Measurements from ENCODE around the gene RAP1A. TPM values are rescaled to one million over a fixed set of nuclear protein-coding genes. Genes with fewer than 3 reads are reported as not detected.

RAP1A gene
- total RNA-seq, 1 experiment from 2014 or later: 55.2 TPM

- H3F3A ChIP-seq (ENCODE audit: insufficient read depth, low read depth): no peaks in the 10 kb centered on the region
- CTCF ChIA-PET: no interaction called here
- no peaks in the 10 kb centered on the region for H3K36me3 ChIP-seq (ENCODE audit: low read depth)
- intact Hi-C loops (cut with micrococcal nuclease; ENCODE audit: unreplicated experiment): no loop called here
- H3K79me2 ChIP-seq (ENCODE audit: low read depth): no peaks in the 10 kb centered on the region
- no peaks in the 10 kb centered on the region for H3K9me2 ChIP-seq (ENCODE audit: insufficient read depth)
- TF ChIP-seq EZH2 (IDR thresholded peaks at IDR 0.05; ENCODE audit: low read depth) (no peak), CTCF (conservative IDR thresholded peaks at IDR 0.05) (no peak)
- H3K4me2 ChIP-seq: no peak overlapping the region
- H3K9me3 ChIP-seq (ENCODE audit: insufficient read depth, low read depth): no peaks in the 10 kb centered on the region
- no peaks in the 10 kb centered on the region for H3K4me1 ChIP-seq (replicated peaks; ENCODE audit: insufficient read depth)
- DNase-seq: no peak
- no peaks in the 10 kb centered on the region for H3K27me3 ChIP-seq (ENCODE audit: insufficient read depth, low read depth)
- no peak overlapping the region for H3K27ac ChIP-seq
- H2AFZ ChIP-seq: no peak overlapping the region
- POLR2A ChIA-PET (ENCODE audit: unreplicated experiment): no interaction called here
- BruUV-seq (replicated peaks): no TSS peak
- no peaks in the 10 kb centered on the region for H4K20me1 ChIP-seq (ENCODE audit: insufficient read depth)
- H3K4me3 ChIP-seq: no peak overlapping the region
These were observed 34.0 kb upstream of the RAP1A start for GRCh38 chr1:111585447-111586086.

- intact Hi-C loops (cut with micrococcal nuclease; ENCODE audit: unreplicated experiment): no loop called here
- no peaks in the 10 kb centered on the region for H3K79me2 ChIP-seq (ENCODE audit: low read depth)
- TF ChIP-seq EZH2 (IDR thresholded peaks at IDR 0.05; ENCODE audit: low read depth): no peak
- no peak for TF ChIP-seq CTCF (conservative IDR thresholded peaks at IDR 0.05)
- H3K9me2 ChIP-seq (ENCODE audit: insufficient read depth): no peaks in the 10 kb centered on the region
- H3K4me2 ChIP-seq: no peak overlapping the region
- no peaks in the 10 kb centered on the region for H3K4me1 ChIP-seq (replicated peaks; ENCODE audit: insufficient read depth)
- BruUV-seq (replicated peaks): no TSS peak
- no peak overlapping the region for H3K27ac ChIP-seq
- H4K20me1 ChIP-seq (ENCODE audit: insufficient read depth): no peaks in the 10 kb centered on the region
- CTCF ChIA-PET: no interaction called here
- H2AFZ ChIP-seq: no peak overlapping the region
- no peaks in the 10 kb centered on the region for H3K36me3 ChIP-seq (ENCODE audit: low read depth)
- H3K4me3 ChIP-seq: no peak overlapping the region
- POLR2A ChIA-PET (ENCODE audit: unreplicated experiment): no interaction called here
- peaks cover 3% of the 10 kb centered on the region; the same call in 1 of the 2 replicates for H3F3A ChIP-seq (ENCODE audit: insufficient read depth, low read depth)
- no peak for DNase-seq
- H3K9me3 ChIP-seq (ENCODE audit: insufficient read depth, low read depth): no peaks in the 10 kb centered on the region
- H3K27me3 ChIP-seq (ENCODE audit: insufficient read depth, low read depth): no peaks in the 10 kb centered on the region
These were observed 33.5 kb upstream of the RAP1A start for GRCh38 chr1:111586112-111586511.

- Histone ChIP-seq H3K9me3 (ENCODE audit: insufficient read depth, low read depth) (no peaks in the 10 kb centered on the region), H3K4me1 (replicated peaks; ENCODE audit: insufficient read depth) (peaks cover 15% of the 10 kb centered on the region), H3K27me3 (ENCODE audit: insufficient read depth, low read depth) (no peaks in the 10 kb centered on the region), H3K36me3 (ENCODE audit: low read depth) (no peaks in the 10 kb centered on the region), H2AFZ (no peak overlapping the region), H3K9me2 (ENCODE audit: insufficient read depth) (no peaks in the 10 kb centered on the region), H3K79me2 (ENCODE audit: low read depth) (no peaks in the 10 kb centered on the region), H4K20me1 (ENCODE audit: insufficient read depth) (no peaks in the 10 kb centered on the region), H3K4me3 (no peak overlapping the region), H3K27ac (no peak overlapping the region), H3F3A (ENCODE audit: insufficient read depth, low read depth) (peaks cover 19% of the 10 kb centered on the region), H3K4me2 (no peak overlapping the region)
- intact Hi-C loops (cut with micrococcal nuclease; ENCODE audit: unreplicated experiment): no loop called here
- CTCF ChIA-PET: no interaction called here
- DNase-seq: no peak
- TF ChIP-seq EZH2 (IDR thresholded peaks at IDR 0.05; ENCODE audit: low read depth): no peak
- TF ChIP-seq CTCF (conservative IDR thresholded peaks at IDR 0.05): no peak
- POLR2A ChIA-PET (ENCODE audit: unreplicated experiment): no interaction called here
- no TSS peak for BruUV-seq (replicated peaks)
These were observed 31.9 kb upstream of the RAP1A start for GRCh38 chr1:111587509-111588174.

Data from PC-9 (cell line).